Measurements from ENCODE around the gene DLST.

Gene DLST

GRCh38 chr14:74860899-74861733, 20.6 kb upstream of the DLST start:
- peak; percentile 74 to 78 for DNase-seq (ENCODE audit: low read depth in 2 of 2)

DNA sequence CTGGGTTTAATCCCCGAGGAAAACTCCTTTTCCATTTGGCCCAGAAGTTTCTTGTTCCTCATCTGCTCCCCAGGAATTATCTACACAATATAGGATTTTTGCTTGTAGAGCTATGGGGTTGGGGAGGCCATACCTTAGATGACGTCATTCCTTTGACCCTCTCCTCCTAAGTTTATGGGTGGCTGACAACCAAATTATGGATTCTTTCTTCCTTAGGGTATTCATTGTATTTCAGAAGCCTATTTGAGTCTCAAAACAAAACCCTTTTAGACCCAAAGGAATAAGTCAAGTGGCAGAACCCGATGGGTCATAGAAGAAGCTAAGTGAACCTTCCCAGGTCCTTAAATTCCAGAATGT, 20.0 kb upstream of the DLST start:
- DNase-seq (ENCODE audit: low read depth in 2 of 2), result no peak

DNA sequence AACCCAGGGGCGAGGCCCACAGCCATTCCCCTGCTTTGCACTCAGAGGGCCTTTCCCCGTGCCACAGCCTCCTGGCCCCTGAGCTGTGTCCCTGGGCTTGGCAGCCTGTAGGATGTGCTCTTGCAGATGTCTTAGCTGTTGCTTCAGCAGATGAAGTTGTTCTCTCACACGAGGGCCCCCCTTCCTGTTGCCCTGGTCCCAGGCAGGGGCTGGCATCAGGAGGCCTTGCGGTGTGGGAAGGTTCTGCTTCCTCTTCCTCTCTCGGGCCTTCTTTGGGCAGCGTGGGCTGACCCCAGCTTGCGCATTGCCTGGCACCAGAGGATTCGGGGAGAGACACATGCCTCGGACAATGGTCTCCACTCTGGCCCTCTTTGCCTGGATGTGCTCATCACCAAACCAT, 18.4 kb upstream of the DLST start:
- DNase-seq (ENCODE audit: low read depth in 2 of 2), result no peak

DNA sequence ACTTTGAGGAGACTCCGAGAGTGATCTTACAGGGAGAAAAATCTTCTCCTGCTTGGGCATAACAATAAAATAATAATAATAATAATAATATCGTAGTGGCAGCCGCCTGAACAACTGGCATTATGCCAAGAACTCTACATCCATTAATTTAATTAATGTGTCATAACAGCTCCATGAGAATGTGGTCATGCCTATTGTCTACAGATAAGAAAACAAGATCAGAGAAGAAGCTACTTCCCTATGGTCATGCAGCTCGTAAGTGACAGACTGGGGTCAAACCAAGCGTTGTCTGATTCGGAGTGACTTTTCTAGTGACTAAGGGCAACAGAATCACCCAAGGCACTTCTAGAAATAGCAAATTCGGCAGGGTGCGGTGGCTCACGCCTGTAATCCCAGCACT, 17.5 kb upstream of the DLST start:
- DNase-seq (ENCODE audit: low read depth in 2 of 2), result no peak

DNA sequence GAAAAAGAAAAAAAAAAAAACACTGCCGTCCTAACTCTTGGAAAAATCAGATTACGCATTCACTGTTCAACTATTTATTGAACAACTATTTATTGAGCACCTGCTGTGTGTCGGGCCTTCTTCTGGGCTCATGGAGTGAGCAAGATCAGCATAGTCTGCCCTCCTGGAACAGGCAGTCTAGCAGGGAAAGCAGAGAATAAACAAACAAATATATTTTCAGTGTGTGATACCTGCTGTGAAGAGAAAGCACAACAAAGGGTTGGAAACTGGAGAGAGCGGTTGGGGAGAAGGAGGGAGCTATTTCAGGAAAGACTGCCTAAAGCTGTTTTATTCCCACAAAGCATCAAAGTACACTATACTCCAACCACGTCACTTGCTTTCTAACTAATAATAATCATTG, 16.6 kb upstream of the DLST start:
- no peak for DNase-seq (ENCODE audit: low read depth in 2 of 2)

- no peak for DNase-seq (ENCODE audit: low read depth in 2 of 2)
Observed at GRCh38 chr14:74866708-74867389, 14.9 kb upstream of the DLST start.

- DNase-seq (ENCODE audit: low read depth in 2 of 2), result no peak
Observed at GRCh38 chr14:74867673-74868072, 14.0 kb upstream of the DLST start.

- DNase-seq (ENCODE audit: low read depth in 2 of 2), result no peak
Observed at GRCh38 chr14:74868739-74869138, 13.0 kb upstream of the DLST start.

- no peak for DNase-seq (ENCODE audit: low read depth in 2 of 2)
Observed at GRCh38 chr14:74871819-74872218, 9.9 kb upstream of the DLST start.

- DNase-seq (ENCODE audit: low read depth in 2 of 2), result no peak
Observed at GRCh38 chr14:74875204-74875603, 6.5 kb upstream of the DLST start.

- no peak for DNase-seq (ENCODE audit: low read depth in 2 of 2)
Observed at GRCh38 chr14:74875941-74876913, 5.5 kb upstream of the DLST start, which contains the start of gene PROX2. PROX2 (minus strand) TSS chr14:74876145; CDS start chr14:74863834, 12,311 bp downstream.

GRCh38 chr14:74879427-74880182, 2.1 kb upstream of the DLST start:
- DNase-seq (ENCODE audit: low read depth in 2 of 2), result no peak

- DNase-seq (ENCODE audit: low read depth in 2 of 2), result no peak
Observed at GRCh38 chr14:74882103-74882920, 596 bp downstream of the DLST start.

DNA sequence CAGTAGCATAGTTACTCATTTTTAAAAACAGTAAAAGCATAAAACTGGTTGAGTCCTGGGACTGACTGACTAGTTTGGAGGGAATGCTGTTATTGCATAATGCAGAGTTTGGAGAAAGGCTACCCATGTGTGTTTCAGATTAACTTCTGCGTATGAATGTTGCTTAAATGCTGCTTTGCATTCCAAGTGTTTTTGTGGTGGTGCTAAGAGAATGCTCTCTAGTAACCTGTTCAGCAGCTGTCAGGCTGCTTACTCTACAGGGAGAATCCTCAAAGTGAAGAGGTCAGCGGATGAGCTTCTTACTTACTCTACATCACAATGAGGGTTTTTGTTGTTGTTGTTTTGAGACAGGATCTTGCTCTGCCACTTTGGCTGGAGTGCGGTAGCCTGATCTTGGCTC, 4.3 kb downstream of the DLST start:
- DNase-seq (ENCODE audit: low read depth in 2 of 2), result peak; percentile 94 to 95

GRCh38 chr14:74888164-74889158, 6.7 kb downstream of the DLST start:
- DNase-seq (ENCODE audit: low read depth in 2 of 2), result no peak

DNA sequence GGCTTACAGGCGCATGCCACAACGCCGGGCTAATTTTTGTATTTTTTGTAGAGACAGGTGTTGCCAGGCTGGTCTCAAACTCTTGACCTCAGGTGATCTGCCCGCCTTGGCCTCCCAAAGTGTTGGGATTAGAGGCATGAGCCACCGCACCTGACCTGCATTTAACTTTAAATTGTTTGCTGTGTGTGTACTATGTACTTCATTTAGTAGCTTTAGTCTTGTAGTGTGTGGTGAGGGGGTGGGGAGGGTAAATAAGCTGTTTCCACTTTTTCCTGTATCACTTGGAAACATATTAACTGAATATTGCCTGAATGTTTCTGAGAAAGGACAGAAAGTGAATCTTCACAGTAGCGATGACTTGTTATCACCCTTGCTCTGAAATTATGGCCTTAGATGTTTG, 8.5 kb downstream of the DLST start:
- DNase-seq (ENCODE audit: low read depth in 2 of 2), result no peak

- no peak for DNase-seq (ENCODE audit: low read depth in 2 of 2)
Observed at GRCh38 chr14:74891870-74892269, 10.2 kb downstream of the DLST start.

DNA sequence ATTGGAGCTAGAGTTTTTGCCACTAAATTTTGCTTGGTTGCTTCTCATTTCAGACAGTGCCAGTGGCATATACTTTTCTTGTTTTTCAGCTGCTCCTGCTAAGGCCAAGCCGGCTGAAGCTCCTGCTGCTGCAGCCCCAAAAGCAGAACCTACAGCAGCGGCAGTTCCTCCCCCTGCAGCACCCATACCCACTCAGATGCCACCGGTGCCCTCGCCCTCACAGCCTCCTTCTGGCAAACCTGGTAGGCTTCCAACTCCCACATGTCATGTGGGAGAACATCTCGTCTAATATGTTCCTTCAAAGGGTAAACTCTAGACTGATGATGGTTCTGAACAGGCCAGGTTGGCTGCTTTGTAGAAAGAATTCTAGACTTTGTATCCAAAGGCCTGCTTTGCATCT, 11.0 kb downstream of the DLST start:
- DNase-seq (ENCODE audit: low read depth in 2 of 2), result no peak

DNA sequence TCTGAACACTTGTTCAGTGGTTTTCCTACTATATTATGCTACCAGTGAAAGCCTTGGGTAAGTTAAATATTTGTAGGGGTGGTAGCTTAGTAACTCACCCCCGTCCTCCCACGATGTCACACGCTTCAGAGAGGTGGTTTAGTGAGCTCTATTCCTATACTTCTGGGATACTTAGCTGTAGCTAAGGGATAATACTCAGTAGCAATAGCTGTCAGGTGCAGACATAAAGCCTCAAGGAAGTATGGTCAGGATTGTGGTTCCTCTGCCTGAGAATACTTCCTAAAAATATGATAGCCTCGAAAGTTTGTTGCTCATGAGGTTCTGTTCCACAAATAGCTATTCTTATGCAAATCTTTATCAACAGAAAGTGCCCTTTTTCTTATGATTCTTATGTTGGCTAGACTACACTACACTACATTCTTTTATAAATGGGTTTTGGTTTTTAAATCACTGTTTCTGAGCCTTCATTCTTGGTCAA, 11.9 kb downstream of the DLST start:
- no peak for DNase-seq (ENCODE audit: low read depth in 2 of 2)
